GM12878 (cell line): Measurements from ENCODE around the gene OTOF. TPM values are rescaled to one million over a fixed set of nuclear protein-coding genes. Genes with fewer than 3 reads are reported as not detected.

Experiments
- ATAC-seq: fragments of 200-7000 bp; cut with Tn5 transposase; 3 replicates; pipeline ENCODE4 v1.9.1; 2020; ENCODE audit warnings: mild to moderate bottlenecking, moderate library complexity
- BruUV-seq: library from RNA; stranded (reverse); fragments of 400-500 nt; replicated peaks from 2 replicates; lab custom pipeline; 2021; lab: Mats Ljungman, UMichigan
- CTCF ChIA-PET: fragments of 300-600 bp; sonication (Branson Sonifier 250); formaldehyde crosslinking; extraction: SDS; loops from one replicate; lab custom pipeline; 2021; ENCODE audit warnings: inconsistent platforms; lab: Yijun Ruan, JAX
- POLR2A ChIA-PET: fragments of 350-600 bp; formaldehyde crosslinking; extraction: SDS; loops from one replicate; lab custom pipeline; 2021; ENCODE audit warnings: inconsistent platforms; lab: Charles Lee
- RAD21 ChIA-PET: fragments of 300-600 bp; sonication (Branson Sonifier 250); formaldehyde crosslinking; loops from one replicate; lab custom pipeline; 2023; ENCODE audit warnings: antibody characterized with exemption; ENCODE audit not compliant: unreplicated experiment; lab: Charles Lee
- SMC1A ChIA-PET: fragments of 300-600 bp; sonication (Branson Sonifier 250); formaldehyde crosslinking; loops from one replicate; lab custom pipeline; 2023; ENCODE audit not compliant: unreplicated experiment, uncharacterized antibody; lab: Charles Lee
- DNase-seq: peaks from one replicate; pipeline ENCODE4 v3.0.0-alpha.2; 2011; ENCODE audit warnings: low read depth, low spot score
- FAIRE-seq: peaks from 3 replicates; lab custom pipeline; 2011; peaks lifted over from hg19 to GRCh38; lab: Jason Lieb, UNC
- H2AFZ ChIP-seq: 2 replicates; pipeline ENCODE4 v1.6.0; 2011; ENCODE audit warnings: low read depth, low read length, control low read depth; ENCODE audit not compliant: control insufficient read depth
- H3K27ac ChIP-seq: 2 replicates; pipeline ENCODE4 v1.5.1; 2011; ENCODE audit warnings: control low read depth; ENCODE audit not compliant: control insufficient read depth, insufficient read depth
- H3K27me3 ChIP-seq, 2 experiments: replicated peaks in 1 of 2; 2 replicates each; pipeline versions ENCODE4 v1.6.0 to v1.6.1; 2011; ENCODE audit warnings: low read length in 1 of 2; ENCODE audit not compliant: control insufficient read depth in 2 of 2, insufficient read depth in 2 of 2
- H3K36me3 ChIP-seq, 2 experiments: 2 replicates each; pipeline ENCODE4 v1.5.1; 2011; ENCODE audit warnings: low read length in 1 of 2; ENCODE audit not compliant: control insufficient read depth in 2 of 2, insufficient read depth in 2 of 2
- H3K4me1 ChIP-seq: 2 replicates; pipeline ENCODE4 v1.6.1; 2011; ENCODE audit warnings: mild to moderate bottlenecking, low read length, moderate library complexity, mixed read lengths; ENCODE audit not compliant: control insufficient read depth, insufficient read depth
- H3K4me2 ChIP-seq: 2 replicates; pipeline ENCODE4 v1.6.0; 2011; ENCODE audit warnings: control low read depth; ENCODE audit not compliant: control insufficient read depth, insufficient read depth
- H3K4me3 ChIP-seq: fragments of 200-600 bp; sonication (generic); 2 replicates; pipeline ENCODE4 v1.5.1; 2016
- H3K79me2 ChIP-seq: 2 replicates; pipeline ENCODE4 v1.6.0; 2011; ENCODE audit warnings: low read length; ENCODE audit not compliant: control insufficient read depth, insufficient read depth
- H3K9ac ChIP-seq: 2 replicates; pipeline ENCODE4 v1.8.0; 2011; ENCODE audit warnings: low read length, control low read depth, mixed read lengths; ENCODE audit not compliant: control insufficient read depth, insufficient read depth
- H3K9me3 ChIP-seq: replicated peaks from 3 replicates; pipeline ENCODE4 v1.5.1; 2011; ENCODE audit warnings: mild to moderate bottlenecking, low read length; ENCODE audit not compliant: control insufficient read depth, insufficient read depth
- H4K20me1 ChIP-seq: 2 replicates; pipeline ENCODE4 v1.6.0; 2011; ENCODE audit not compliant: control insufficient read depth, insufficient read depth
- HDAC6 ChIP-seq: fragments of 200-600 bp; sonication (generic); IDR thresholded peaks from one replicate; pipeline ENCODE4 v1.8.0; 2017; ENCODE audit warnings: antibody characterized with exemption; ENCODE audit not compliant: unreplicated experiment
- IRF4 ChIP-seq: IDR thresholded peaks from 2 replicates; pipeline ENCODE4 v1.6.1; 2011; ENCODE audit warnings: low read depth, low read length
- NR2C2 ChIP-seq: IDR thresholded peaks from 2 replicates; pipeline ENCODE4 v1.6.1; 2011; ENCODE audit warnings: borderline replicate concordance, low read depth; ENCODE audit not compliant: control insufficient read depth, insufficient read length
- RB1 ChIP-seq: fragments of 450-650 bp; formaldehyde crosslinking; IDR thresholded peaks from 2 replicates; pipeline ENCODE4 v1.6.1; 2017; ENCODE audit warnings: mild to moderate bottlenecking, borderline replicate concordance
- SMARCA5 ChIP-seq: fragments of 450-650 bp; IDR thresholded peaks from 2 replicates; pipeline ENCODE4 v1.6.1; 2017; ENCODE audit warnings: mild to moderate bottlenecking
- WGBS: methylation state at CpG from one replicate; pipeline ENCODE4 v1.1.6; 2016; ENCODE audit warnings: low lambda C conversion rate; ENCODE audit not compliant: insufficient replicate concordance, insufficient coverage; ENCODE audit errors: missing lambda C conversion rate; 5-methylcytosine and 5-hydroxymethylcytosine counted together
- in situ Hi-C: fragments of 300-500 bp; cut with MboI; formaldehyde crosslinking; loops from 9 replicates; pipeline ENCODE4 v1.14.3; 2018; ENCODE audit warnings: mixed read lengths
- intact Hi-C: fragments of 100-400 bp; cut with micrococcal nuclease; formaldehyde crosslinking; loops from one replicate; pipeline ENCODE4 v1.14.2; 2022; ENCODE audit not compliant: unreplicated experiment
- polyA plus RNA-seq, 11 experiments: library from polyadenylated mRNA; depleted of rRNA in 4 of 11; unstranded in 6 of 11; stranded (reverse) in 5 of 11; fragments of >200 nt; fragmentation: Nextera tagmentation in 4 of 11; fragmentation: Illumina TruSeq in 1 of 11; extraction: Ambion mirVana in 4 of 11; extraction: Trizol in 1 of 11; gene quantifications; 1 replicate in 1 of 11; 2 replicates in 10 of 11; pipeline versions ENCODE4 v1.2.1 to v1.2.3, GENCODE V29; 2011 to 2016; ENCODE audit warnings: inconsistent platforms in 2 of 11, missing spikeins in 2 of 11, low read depth in 1 of 11
- total RNA-seq, 4 experiments: library from RNA; depleted of rRNA in 3 of 4; stranded (reverse); fragments of >200 nt in 3 of 4; fragmentation: Illumina TruSeq in 1 of 4; extraction: Trizol in 1 of 4; gene quantifications; 2 replicates each; pipeline versions ENCODE4 v1.2.1 to v1.2.3, GENCODE V29; 2013 to 2021
- TF ChIP-seq, protein P1 (sequence below), 3 experiments: IDR thresholded peaks in 2 of 3; conservative IDR thresholded peaks in 1 of 3; 2 replicates each; pipeline ENCODE4 v1.5.1; 2011; ENCODE audit warnings: low read depth in 3 of 3, low read length in 3 of 3, mild to moderate bottlenecking in 3 of 3, control low read depth in 2 of 3, moderate library complexity in 2 of 3, inconsistent platforms in 1 of 3, mixed read lengths in 1 of 3; ENCODE audit not compliant: control insufficient read depth in 2 of 3, insufficient read depth in 1 of 3; ENCODE audit errors: extremely low read depth in 1 of 3
- TF ChIP-seq, protein P2 (sequence below): fragments of 450-650 bp; IDR thresholded peaks from 2 replicates; pipeline ENCODE4 v1.6.1; 2017; ENCODE audit warnings: borderline replicate concordance

OTOF gene
- total and polyA plus RNA-seq, 10 of the 15 experiments (the other 5 are each of a cell fraction or from before 2014, with no cell fraction given): under 0.01 to 0.31 (median 0.07) TPM; not detected in 6

DNA sequence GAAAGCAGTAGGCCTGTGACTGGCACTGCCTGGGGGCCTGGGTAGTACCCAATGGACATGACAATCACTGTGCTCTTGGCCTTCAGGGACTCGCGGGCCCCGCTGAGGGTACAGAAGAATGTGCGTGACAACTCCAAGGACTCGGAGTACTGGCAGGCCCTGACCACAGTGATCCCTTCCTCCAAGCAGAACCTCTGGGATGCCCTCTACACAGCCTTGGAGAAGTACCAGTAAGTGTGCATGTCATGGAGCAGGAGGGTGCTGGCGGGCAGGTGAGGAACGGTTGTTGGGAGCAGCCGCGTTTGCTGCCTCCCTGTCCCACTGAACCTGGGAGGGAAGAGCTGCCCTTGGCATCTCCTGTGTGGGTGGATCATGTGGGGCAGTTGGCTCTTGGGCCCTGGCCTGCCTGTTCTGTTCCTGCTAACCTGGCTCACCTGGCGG, 23.3 kb downstream of the OTOF start (continued):
- TF ChIP-seq SMARCA5: no peak
- TF ChIP-seq, all 136 proteins: peak for 0

GRCh38 chr2:26453421-26454329, 24.2 kb downstream of the OTOF start:
- Histone ChIP-seq H3K79me2 (no peaks in the 10 kb centered on the region), H3K4me1 (no peaks in the 10 kb centered on the region), H3K27ac (no peak overlapping the region), H3K9ac (no peak overlapping the region), H2AFZ (no peak overlapping the region), H3K36me3 (no peaks in the 10 kb centered on the region), H3K4me2 (no peak overlapping the region), H3K9me3 (no peaks in the 10 kb centered on the region), H3K4me3 (no peak overlapping the region), H3K27me3 (peaks cover 0 to 2% of the 10 kb centered on the region in 2 experiments; a peak in 1 of 4 replicates), H4K20me1 (no peaks in the 10 kb centered on the region)
- no peak for DNase-seq
- BruUV-seq: no TSS peak
- in situ Hi-C loops: no loop called here
- RAD21 ChIA-PET: no interaction called here
- no peak for FAIRE-seq
- SMC1A ChIA-PET: no interaction called here
- ATAC-seq: no peak
- CTCF ChIA-PET: no interaction called here
- intact Hi-C loops: no loop called here
- TF ChIP-seq HDAC6 (no peak), IRF4 (no peak), RB1 (no peak), NR2C2 (no peak)
- TF ChIP-seq, protein P1, sequence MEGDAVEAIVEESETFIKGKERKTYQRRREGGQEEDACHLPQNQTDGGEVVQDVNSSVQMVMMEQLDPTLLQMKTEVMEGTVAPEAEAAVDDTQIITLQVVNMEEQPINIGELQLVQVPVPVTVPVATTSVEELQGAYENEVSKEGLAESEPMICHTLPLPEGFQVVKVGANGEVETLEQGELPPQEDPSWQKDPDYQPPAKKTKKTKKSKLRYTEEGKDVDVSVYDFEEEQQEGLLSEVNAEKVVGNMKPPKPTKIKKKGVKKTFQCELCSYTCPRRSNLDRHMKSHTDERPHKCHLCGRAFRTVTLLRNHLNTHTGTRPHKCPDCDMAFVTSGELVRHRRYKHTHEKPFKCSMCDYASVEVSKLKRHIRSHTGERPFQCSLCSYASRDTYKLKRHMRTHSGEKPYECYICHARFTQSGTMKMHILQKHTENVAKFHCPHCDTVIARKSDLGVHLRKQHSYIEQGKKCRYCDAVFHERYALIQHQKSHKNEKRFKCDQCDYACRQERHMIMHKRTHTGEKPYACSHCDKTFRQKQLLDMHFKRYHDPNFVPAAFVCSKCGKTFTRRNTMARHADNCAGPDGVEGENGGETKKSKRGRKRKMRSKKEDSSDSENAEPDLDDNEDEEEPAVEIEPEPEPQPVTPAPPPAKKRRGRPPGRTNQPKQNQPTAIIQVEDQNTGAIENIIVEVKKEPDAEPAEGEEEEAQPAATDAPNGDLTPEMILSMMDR (IDR thresholded peaks at IDR 0.05 in 2 of 3, conservative IDR thresholded peaks at IDR 0.05 in 1 of 3; ENCODE audit: control insufficient read depth in 2 of 3, extremely low read depth in 1 of 3, insufficient read depth in 1 of 3, low read depth in 3 of 3, low read length in 3 of 3): no peak
- TF ChIP-seq, protein P2, sequence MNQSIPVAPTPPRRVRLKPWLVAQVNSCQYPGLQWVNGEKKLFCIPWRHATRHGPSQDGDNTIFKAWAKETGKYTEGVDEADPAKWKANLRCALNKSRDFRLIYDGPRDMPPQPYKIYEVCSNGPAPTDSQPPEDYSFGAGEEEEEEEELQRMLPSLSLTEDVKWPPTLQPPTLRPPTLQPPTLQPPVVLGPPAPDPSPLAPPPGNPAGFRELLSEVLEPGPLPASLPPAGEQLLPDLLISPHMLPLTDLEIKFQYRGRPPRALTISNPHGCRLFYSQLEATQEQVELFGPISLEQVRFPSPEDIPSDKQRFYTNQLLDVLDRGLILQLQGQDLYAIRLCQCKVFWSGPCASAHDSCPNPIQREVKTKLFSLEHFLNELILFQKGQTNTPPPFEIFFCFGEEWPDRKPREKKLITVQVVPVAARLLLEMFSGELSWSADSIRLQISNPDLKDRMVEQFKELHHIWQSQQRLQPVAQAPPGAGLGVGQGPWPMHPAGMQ: no peak
- WGBS: 48% methylated on average over 11 of the region's 11 CpGs
- POLR2A ChIA-PET: no interaction called here
